ENCODE data around the gene OSM. TPM values are rescaled to one million over a fixed set of nuclear protein-coding genes. Genes with fewer than 3 reads are reported as not detected.
"Not testable (repeated sequence)": the region's sequence is repeated elsewhere in the genome, so short reads cannot be mapped to it uniquely, and the experiment has no call there.

The OSM gene
- total and polyA plus RNA-seq, 8 donors, result 0.17 to 6.3 (median 0.58) TPM

GRCh38 chr22:30217698-30218560, 48.7 kb downstream of the OSM start:
- ATAC-seq, result no peak
- Histone ChIP-seq H3K27me3 (peaks cover 0 to 24% of the 10 kb centered on the region in 2 donors), H3K27ac (no peak overlapping the region), H3K36me3 (no peaks in the 10 kb centered on the region), H3K4me3 (no peak overlapping the region), H3K9me3 (no peaks in the 10 kb centered on the region), H3K4me1 (peaks cover 4 to 33% of the 10 kb centered on the region in 2 donors)
- intact Hi-C loops (cut with DNase I), result no loop called here
- TF ChIP-seq, protein P1, sequence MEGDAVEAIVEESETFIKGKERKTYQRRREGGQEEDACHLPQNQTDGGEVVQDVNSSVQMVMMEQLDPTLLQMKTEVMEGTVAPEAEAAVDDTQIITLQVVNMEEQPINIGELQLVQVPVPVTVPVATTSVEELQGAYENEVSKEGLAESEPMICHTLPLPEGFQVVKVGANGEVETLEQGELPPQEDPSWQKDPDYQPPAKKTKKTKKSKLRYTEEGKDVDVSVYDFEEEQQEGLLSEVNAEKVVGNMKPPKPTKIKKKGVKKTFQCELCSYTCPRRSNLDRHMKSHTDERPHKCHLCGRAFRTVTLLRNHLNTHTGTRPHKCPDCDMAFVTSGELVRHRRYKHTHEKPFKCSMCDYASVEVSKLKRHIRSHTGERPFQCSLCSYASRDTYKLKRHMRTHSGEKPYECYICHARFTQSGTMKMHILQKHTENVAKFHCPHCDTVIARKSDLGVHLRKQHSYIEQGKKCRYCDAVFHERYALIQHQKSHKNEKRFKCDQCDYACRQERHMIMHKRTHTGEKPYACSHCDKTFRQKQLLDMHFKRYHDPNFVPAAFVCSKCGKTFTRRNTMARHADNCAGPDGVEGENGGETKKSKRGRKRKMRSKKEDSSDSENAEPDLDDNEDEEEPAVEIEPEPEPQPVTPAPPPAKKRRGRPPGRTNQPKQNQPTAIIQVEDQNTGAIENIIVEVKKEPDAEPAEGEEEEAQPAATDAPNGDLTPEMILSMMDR (IDR thresholded peaks at IDR 0.05), result no peak
- no peak for DNase-seq

DNA sequence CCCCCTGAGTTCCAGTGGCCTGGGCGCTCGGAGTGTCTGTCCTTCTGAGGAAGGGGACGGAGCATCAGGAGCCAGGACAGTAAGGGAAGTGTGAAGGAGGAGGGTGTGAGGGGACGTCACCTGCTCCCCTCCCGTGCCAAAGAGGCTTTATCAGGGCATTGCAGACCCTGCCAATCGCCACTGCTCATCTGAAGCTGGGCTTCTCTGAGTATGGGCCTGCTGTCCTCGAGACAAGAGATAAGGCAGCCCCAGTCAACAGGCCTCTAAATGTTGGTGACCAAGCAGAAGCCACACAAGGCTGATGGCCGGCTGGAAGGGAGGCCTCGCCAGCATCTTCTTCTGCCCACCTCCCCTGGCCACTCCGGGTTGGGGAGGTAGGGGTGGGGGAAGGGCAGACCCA, 49.9 kb downstream of the OSM start:
- intact Hi-C loops (cut with DNase I), result no loop called here
- DNase-seq (no peak), ATAC-seq (no peak)
- H3K4me3 ChIP-seq, result no peak overlapping the region
- H3K27me3 ChIP-seq, result peaks cover 0 to 13% of the 10 kb centered on the region in 2 donors
- H3K27ac ChIP-seq, result no peak overlapping the region
- H3K36me3 ChIP-seq, result no peaks in the 10 kb centered on the region
- H3K4me1 ChIP-seq, result peaks cover 13 to 45% of the 10 kb centered on the region in 2 donors
- TF ChIP-seq, protein P1 (IDR thresholded peaks at IDR 0.05), result no peak
- H3K9me3 ChIP-seq, result no peaks in the 10 kb centered on the region

DNA sequence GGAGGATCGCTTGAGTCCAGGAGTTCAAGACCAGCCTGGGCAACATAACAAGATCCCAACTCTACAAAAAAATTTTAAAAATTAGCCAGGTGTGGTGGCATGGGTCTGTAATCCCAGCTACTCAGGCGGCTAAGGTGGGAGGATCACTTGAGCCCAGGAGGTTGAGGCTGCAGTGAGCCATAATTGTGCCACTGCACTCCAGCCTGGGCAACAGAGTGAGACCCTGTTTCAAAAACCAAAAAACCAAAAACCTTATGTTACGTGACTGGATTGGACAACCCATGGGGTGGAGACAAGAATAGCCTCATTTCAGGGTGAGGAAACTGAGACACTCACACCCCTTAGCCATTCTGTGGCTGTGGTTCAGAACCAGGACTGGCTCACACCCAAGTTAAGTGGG, 50.4 kb downstream of the OSM start:
- DNase-seq; H3K27ac ChIP-seq; H3K27me3 ChIP-seq; H3K9me3 ChIP-seq; H3K36me3 ChIP-seq; H3K4me3 ChIP-seq; intact Hi-C loops (cut with DNase I); ATAC-seq: not testable (repeated sequence)
- H3K4me1 ChIP-seq, result peaks cover 13 to 44% of the 10 kb centered on the region in 2 donors

DNA sequence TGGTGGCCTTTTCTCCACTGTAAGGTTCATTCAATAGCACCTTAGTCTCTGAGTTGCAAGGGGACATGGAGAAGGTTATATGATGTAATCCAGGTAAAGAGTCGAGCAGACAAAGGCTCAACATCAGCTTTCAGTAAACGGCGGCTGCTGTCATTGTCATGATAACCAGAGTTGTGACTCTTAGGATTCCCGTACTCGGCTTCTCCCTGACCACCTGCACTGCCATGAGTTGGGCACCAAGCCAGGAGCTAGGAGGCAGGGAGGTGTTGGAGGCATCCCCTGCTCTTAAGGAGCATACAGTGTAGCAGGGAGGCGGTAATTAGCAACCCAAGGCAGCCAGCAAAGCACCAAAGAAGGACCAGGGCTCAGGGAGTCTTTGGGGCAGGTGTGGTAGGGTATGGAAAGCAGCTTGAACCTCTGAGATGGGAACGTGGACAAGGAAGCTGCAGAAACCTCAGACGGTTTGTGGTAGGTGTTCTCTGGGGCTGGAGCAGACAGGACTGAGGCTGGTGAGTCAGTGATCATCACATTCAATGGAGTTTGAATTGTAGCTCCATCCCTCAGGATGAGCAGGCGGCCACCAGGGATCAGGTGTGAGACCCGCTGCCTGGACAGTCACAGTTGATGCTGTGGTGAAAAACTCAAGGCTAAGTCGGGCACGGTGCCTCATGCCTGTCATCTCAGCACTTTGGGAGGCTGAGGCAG, 51.8 kb downstream of the OSM start:
- DNase-seq, result no peak
- Histone ChIP-seq H3K4me3 (no peak overlapping the region), H3K27me3 (no peaks in the 10 kb centered on the region), H3K27ac (no peak overlapping the region), H3K36me3 (no peaks in the 10 kb centered on the region), H3K4me1 (peaks cover 13 to 36% of the 10 kb centered on the region in 2 donors), H3K9me3 (no peaks in the 10 kb centered on the region)
- intact Hi-C loops (cut with DNase I), result no loop called here
- ATAC-seq, result no peak
- TF ChIP-seq, protein P1 (IDR thresholded peaks at IDR 0.05), result no peak

DNA sequence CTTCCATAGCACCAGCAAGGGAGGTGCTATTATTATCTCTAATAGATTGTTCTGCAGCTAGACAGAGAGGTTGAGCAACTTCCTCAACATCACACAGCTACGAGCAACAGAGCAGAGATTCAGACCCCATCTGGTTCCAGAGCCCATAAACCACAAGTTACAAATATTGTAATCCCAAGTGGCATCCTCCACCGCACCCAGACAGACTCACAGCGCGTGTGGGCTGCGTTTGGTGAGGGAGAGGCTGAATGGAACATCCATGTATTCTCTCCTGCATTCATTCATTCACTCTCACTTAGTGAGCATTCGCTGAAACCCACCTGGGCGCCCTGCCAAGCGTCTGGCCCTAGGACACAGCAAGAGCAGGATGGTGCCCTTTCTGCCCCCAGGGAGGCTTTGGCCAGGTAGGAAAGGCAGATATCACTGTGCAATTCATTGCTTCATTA, 53.6 kb downstream of the OSM start:
- TF ChIP-seq, protein P1 (IDR thresholded peaks at IDR 0.05), result no peak
- no peaks in the 10 kb centered on the region for H3K36me3 ChIP-seq
- H3K9me3 ChIP-seq, result no peaks in the 10 kb centered on the region
- intact Hi-C loops (cut with DNase I), result no loop called here
- DNase-seq (no peak), ATAC-seq (peak; percentile 53)
- no peak overlapping the region for H3K4me3 ChIP-seq
- H3K27ac ChIP-seq, result peak overlapping the region; percentile 69 to 87
- H3K4me1 ChIP-seq, result peaks cover 22 to 39% of the 10 kb centered on the region in 2 donors
- H3K27me3 ChIP-seq, result no peaks in the 10 kb centered on the region

Other genes with a start within 250 kb of the OSM start
- under 1 TPM in 1 of 2 donors, not detected in 1; 0.13 TPM for gene HORMAD2, start 186.4 kb downstream of the OSM start, total RNA-seq
- gene HORMAD2, start 186.4 kb downstream of the OSM start, polyA plus RNA-seq (ENCODE audit: insufficient read length in 6 of 6), result under 1 TPM in 5 of 6 donors, not detected in 1; 0.18 to 0.74 (median 0.21) TPM
- gene LIF, start 20.1 kb downstream of the OSM start, total RNA-seq, result 10 to 100 TPM in 1 of 2 donors, 1 to 10 TPM in 1; 8.1 to 10.7 TPM
- gene LIF, start 20.1 kb downstream of the OSM start, polyA plus RNA-seq (ENCODE audit: insufficient read length in 6 of 6), result 1 to 10 TPM; 1.4 to 4.1 (median 2.2) TPM
- gene CASTOR1, start 22.7 kb upstream of the OSM start, total RNA-seq, result 10 to 100 TPM; 12.4 to 12.8 TPM
- 10 to 100 TPM; 10.7 to 16.7 (median 15.9) TPM for gene CASTOR1, start 22.7 kb upstream of the OSM start, polyA plus RNA-seq (ENCODE audit: insufficient read length in 6 of 6)
- 10 to 100 TPM; 21.7 to 25.4 TPM for gene TBC1D10A, start 60.1 kb upstream of the OSM start, total RNA-seq
- 10 to 100 TPM; 15.4 to 19.8 (median 17.8) TPM for gene TBC1D10A, start 60.1 kb upstream of the OSM start, polyA plus RNA-seq (ENCODE audit: insufficient read length in 6 of 6)
- gene SF3A1, start 90.0 kb upstream of the OSM start, total RNA-seq, result 100 to 1,000 TPM; 133 to 146 TPM
- gene SF3A1, start 90.0 kb upstream of the OSM start, polyA plus RNA-seq (ENCODE audit: insufficient read length in 6 of 6), result 100 to 1,000 TPM; 119 to 154 (median 137) TPM
- 1 to 10 TPM; 2.8 to 3.9 TPM for gene CCDC157, start 90.2 kb upstream of the OSM start, total RNA-seq
- gene CCDC157, start 90.2 kb upstream of the OSM start, polyA plus RNA-seq (ENCODE audit: insufficient read length in 6 of 6), result 1 to 10 TPM; 3.7 to 8.1 (median 4.3) TPM
- gene RNF215, start 120.6 kb upstream of the OSM start, total RNA-seq, result 10 to 100 TPM; 14.6 to 19.0 TPM
- gene RNF215, start 120.6 kb upstream of the OSM start, polyA plus RNA-seq (ENCODE audit: insufficient read length in 6 of 6), result 10 to 100 TPM; 20.3 to 27.5 (median 24.5) TPM
- gene SEC14L2, start 130.2 kb upstream of the OSM start, total RNA-seq, result 1 to 10 TPM; 8.3 to 9.2 TPM
- gene SEC14L2, start 130.2 kb upstream of the OSM start, polyA plus RNA-seq (ENCODE audit: insufficient read length in 6 of 6), result 10 to 100 TPM in 4 of 6 donors, 1 to 10 TPM in 2; 9.1 to 13.4 (median 10.9) TPM
- gene MTFP1, start 158.9 kb upstream of the OSM start, total RNA-seq, result 10 to 100 TPM; 15.6 to 31.8 TPM
- gene MTFP1, start 158.9 kb upstream of the OSM start, polyA plus RNA-seq (ENCODE audit: insufficient read length in 6 of 6), result 10 to 100 TPM in 1 of 6 donors, 1 to 10 TPM in 5; 5.7 to 10.1 (median 7.4) TPM
- under 1 TPM in 1 of 2 donors, not detected in 1; 0.29 TPM for gene SEC14L3, start 205.2 kb upstream of the OSM start, total RNA-seq
- under 1 TPM in 5 of 6 donors, not detected in 1; 0.09 to 0.44 (median 0.20) TPM for gene SEC14L3, start 205.2 kb upstream of the OSM start, polyA plus RNA-seq (ENCODE audit: insufficient read length in 6 of 6)
- 1 to 10 TPM; 2.2 to 6.4 TPM for gene SEC14L4, start 238.8 kb upstream of the OSM start, total RNA-seq
- gene SEC14L4, start 238.8 kb upstream of the OSM start, polyA plus RNA-seq (ENCODE audit: insufficient read length in 6 of 6), result under 1 TPM; 0.50 to 1.00 (median 0.84) TPM

All from left lung (tissue), 10 donors.